ENCODE data around the gene TMEM232. TPM values are rescaled to one million over a fixed set of nuclear protein-coding genes. Genes with fewer than 3 reads are reported as not detected.

TMEM232 gene
- total and polyA plus RNA-seq, 12 donors = 0.26 to 4.4 (median 3.2) TPM

- H3K9me3 ChIP-seq = peaks cover 0 to 47% (median 21%) of the 10 kb centered on the region in 11 donors
- no peak for DNase-seq
- H3K36me3 ChIP-seq = no peaks in the 10 kb centered on the region
- no peaks in the 10 kb centered on the region for H3K27me3 ChIP-seq
- WGBS, 2 donors = 84 to 90% methylated on average over 4 of the region's 4 CpGs
- no peak for TF ChIP-seq CTCF (IDR thresholded peaks at IDR 0.05)
- H3K27ac ChIP-seq = no peak overlapping the region
- intact Hi-C loops (cut with DNase I) = no loop called here
- ATAC-seq = no peak
- H3K4me3 ChIP-seq = no peak overlapping the region
- H3K4me1 ChIP-seq = no peaks in the 10 kb centered on the region
These were observed 257.0 kb downstream of the TMEM232 start for GRCh38 chr5:110469486-110469885.

GRCh38 chr5:110463106-110463505 lies 263.4 kb downstream of the TMEM232 start:
- Histone ChIP-seq H3K27ac (no peak overlapping the region), H3K36me3 (no peaks in the 10 kb centered on the region), H3K9me3 (peaks cover 0 to 4% (median 0%) of the 10 kb centered on the region in 11 donors), H3K4me1 (no peaks in the 10 kb centered on the region), H3K4me3 (no peak overlapping the region), H3K27me3 (no peaks in the 10 kb centered on the region)
- intact Hi-C loops (cut with DNase I) = no loop called here
- ATAC-seq (no peak), DNase-seq (no peak)
- TF ChIP-seq CTCF (IDR thresholded peaks at IDR 0.05) = no peak
- 68 to 72% methylated on average over 2 of the region's 2 CpGs for WGBS, 2 donors

- intact Hi-C loops (cut with DNase I) = no loop called here
- no peaks in the 10 kb centered on the region for H3K36me3 ChIP-seq
- 80 to 87% methylated on average over 4 of the region's 4 CpGs for WGBS, 2 donors
- no peaks in the 10 kb centered on the region for H3K27me3 ChIP-seq
- TF ChIP-seq CTCF (IDR thresholded peaks at IDR 0.05) = no peak
- ATAC-seq (no peak), DNase-seq (no peak)
- H3K9me3 ChIP-seq = no peaks in the 10 kb centered on the region
- H3K4me1 ChIP-seq = no peaks in the 10 kb centered on the region
- H3K27ac ChIP-seq = no peak overlapping the region
- H3K4me3 ChIP-seq = no peak overlapping the region
These were observed 265.6 kb downstream of the TMEM232 start for GRCh38 chr5:110460837-110461236.

- Histone ChIP-seq H3K9me3 (no peaks in the 10 kb centered on the region), H3K27me3 (no peaks in the 10 kb centered on the region), H3K36me3 (no peaks in the 10 kb centered on the region), H3K27ac (no peak overlapping the region), H3K4me1 (no peaks in the 10 kb centered on the region), H3K4me3 (no peak overlapping the region)
- 88 to 93% methylated on average over 1 of the region's 1 CpG for WGBS, 2 donors
- ATAC-seq (no peak), DNase-seq (no peak)
- no peak for TF ChIP-seq CTCF (IDR thresholded peaks at IDR 0.05)
- intact Hi-C loops (cut with DNase I) = no loop called here
These were observed 268.2 kb downstream of the TMEM232 start for GRCh38 chr5:110458313-110458712.
